ENCODE measurements around the gene KIAA0232. TPM values are rescaled to one million over a fixed set of nuclear protein-coding genes. Genes with fewer than 3 reads are reported as not detected.
"Not testable (repeated sequence)": the region's sequence is repeated elsewhere in the genome, so short reads cannot be mapped to it uniquely, and the experiment has no call there.

Gene KIAA0232
- polyA plus RNA-seq, 3 donors from 2014 or later = 3.7 to 21.6 (median 5.9) TPM

DNA sequence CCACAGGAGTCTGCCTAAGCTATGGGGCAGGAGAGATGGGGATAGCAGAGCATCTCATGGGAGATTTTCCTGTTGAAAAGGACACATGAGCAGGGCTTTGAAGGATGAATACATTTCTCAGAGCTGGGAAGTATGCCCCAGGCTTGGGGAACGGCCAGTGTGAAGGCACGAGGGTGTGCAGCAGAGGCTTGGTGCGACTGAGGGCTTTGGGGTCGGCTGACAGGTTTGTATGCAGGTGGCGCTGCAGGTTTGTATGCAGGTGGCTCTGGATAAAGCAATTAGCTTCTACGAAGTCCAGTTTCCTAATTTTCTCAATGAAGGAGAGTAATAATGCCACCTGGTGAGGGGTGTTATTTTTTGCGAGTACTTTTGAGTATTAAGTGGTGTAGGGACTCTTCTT is 6.8 kb upstream of the KIAA0232 start:
- H3K9me3 Mint-ChIP-seq = no peaks in the 10 kb centered on the region
- peak overlapping the region in 4 of 6 donors; percentile 0 to 62 (median 50) for H3K27ac Mint-ChIP-seq
- H3K36me3 Mint-ChIP-seq = no peaks in the 10 kb centered on the region
- H3K4me1 Mint-ChIP-seq = peaks cover 30 to 40% of the 10 kb centered on the region in 2 donors
- no peak overlapping the region for H3K4me3 Mint-ChIP-seq
- no peak for DNase-seq
- H3K27me3 Mint-ChIP-seq (ENCODE audit: low read depth in 3 of 3) = peaks cover 0 to 2% (median 0%) of the 10 kb centered on the region in 3 donors

DNA sequence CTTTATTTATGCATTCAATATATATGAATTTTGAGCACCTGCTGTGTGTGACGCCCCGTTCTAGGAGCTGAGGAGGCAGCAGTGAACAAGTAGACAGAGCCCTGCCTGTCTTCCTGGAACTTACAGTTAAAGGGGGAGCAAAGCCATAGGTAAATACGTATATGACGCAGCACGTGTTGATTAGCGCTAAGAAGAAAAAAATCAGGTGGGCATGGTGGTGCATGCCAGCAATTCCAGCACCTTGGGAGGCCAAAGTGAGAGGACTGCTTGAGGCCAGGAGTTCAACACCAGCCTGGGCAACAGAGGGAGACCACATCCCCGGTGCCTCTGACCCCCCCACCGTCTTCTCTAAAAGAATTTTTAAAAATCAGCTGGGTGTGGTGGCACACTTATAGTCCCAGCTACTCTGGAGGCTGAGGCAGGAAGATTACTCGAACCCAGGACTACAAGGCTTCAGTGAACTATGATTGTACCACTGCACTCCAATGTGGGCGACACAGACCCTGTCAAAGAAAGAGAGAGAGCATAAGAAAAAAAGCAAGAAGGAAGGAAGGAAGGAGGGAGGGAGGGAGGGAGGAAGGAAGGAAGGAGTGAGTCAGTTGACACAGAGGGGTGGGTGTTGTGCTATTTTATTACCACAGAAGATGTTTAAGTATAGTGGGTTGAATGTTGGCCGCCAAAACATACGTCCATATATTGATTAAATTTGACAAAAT is 5.4 kb upstream of the KIAA0232 start:
- Mint-ChIP-seq H3K36me3 (no peaks in the 10 kb centered on the region), H3K27ac (peak overlapping the region; percentile 82 to 98 (median 93)), H3K4me1 (peaks cover 39 to 53% of the 10 kb centered on the region in 2 donors), H3K27me3 (ENCODE audit: low read depth in 3 of 3) (peaks cover 2 to 10% (median 5%) of the 10 kb centered on the region in 3 donors), H3K4me3 (peak overlapping the region; percentile 65 to 83 (median 71)), H3K9me3 (no peaks in the 10 kb centered on the region)
- DNase-seq = peak; percentile 8 to 22 (median 20)

- H3K27ac Mint-ChIP-seq = peak overlapping the region; percentile 82 to 98 (median 93)
- no peaks in the 10 kb centered on the region for H3K9me3 Mint-ChIP-seq
- no peaks in the 10 kb centered on the region for H3K36me3 Mint-ChIP-seq
- peak overlapping the region; percentile 65 to 83 (median 71) for H3K4me3 Mint-ChIP-seq
- H3K4me1 Mint-ChIP-seq = peaks cover 39 to 53% of the 10 kb centered on the region in 2 donors
- DNase-seq = peak; percentile 11 to 32 (median 26)
- peaks cover 2 to 10% (median 5%) of the 10 kb centered on the region in 3 donors for H3K27me3 Mint-ChIP-seq (ENCODE audit: low read depth in 3 of 3)
These were observed 4.8 kb upstream of the KIAA0232 start for GRCh38 chr4:6777636-6778281.

- H3K27me3 Mint-ChIP-seq (ENCODE audit: low read depth in 3 of 3) = peaks cover 4 to 12% (median 5%) of the 10 kb centered on the region in 3 donors
- H3K9me3 Mint-ChIP-seq = no peaks in the 10 kb centered on the region
- DNase-seq = no peak
- H3K36me3 Mint-ChIP-seq = no peaks in the 10 kb centered on the region
- H3K4me1 Mint-ChIP-seq = peaks cover 39 to 53% of the 10 kb centered on the region in 2 donors
- peak overlapping the region in 2 of 5 donors; percentile 13 to 29 for H3K4me3 Mint-ChIP-seq
- peak overlapping the region; percentile 22 to 98 (median 93) for H3K27ac Mint-ChIP-seq
These were observed 4.1 kb upstream of the KIAA0232 start for GRCh38 chr4:6778435-6778834.

- peak overlapping the region; percentile 4 to 80 (median 28) for H3K4me3 Mint-ChIP-seq
- peaks cover 51 to 66% of the 10 kb centered on the region in 2 donors for H3K4me1 Mint-ChIP-seq
- no peaks in the 10 kb centered on the region for H3K9me3 Mint-ChIP-seq
- H3K27ac Mint-ChIP-seq = peak overlapping the region in 4 of 6 donors; percentile 46 to 98 (median 68)
- H3K27me3 Mint-ChIP-seq (ENCODE audit: low read depth in 3 of 3) = peaks cover 5 to 12% (median 8%) of the 10 kb centered on the region in 3 donors
- H3K36me3 Mint-ChIP-seq = no peaks in the 10 kb centered on the region
- DNase-seq = no peak
These were observed 2.6 kb upstream of the KIAA0232 start for GRCh38 chr4:6779667-6780565.

DNA sequence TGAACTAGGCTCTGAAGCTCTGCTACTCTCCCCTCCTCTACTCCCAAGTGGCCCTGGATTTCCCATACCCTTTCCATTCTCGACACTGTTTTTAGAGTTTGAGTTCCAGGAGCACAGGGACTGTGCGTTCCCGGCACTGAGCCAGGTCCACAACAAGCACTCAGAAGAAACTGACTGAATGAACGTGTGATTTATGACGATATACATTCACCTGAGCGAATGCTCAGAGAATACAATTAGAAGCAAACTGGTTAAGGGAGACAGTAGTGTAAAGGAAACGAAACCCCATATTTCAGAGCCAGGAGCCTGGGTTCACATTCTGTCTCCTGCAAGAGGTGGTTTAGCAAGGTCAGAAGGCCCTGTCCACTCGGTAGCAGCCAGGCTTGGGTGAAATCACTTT is 1.4 kb upstream of the KIAA0232 start:
- no peak for DNase-seq

GRCh38 chr4:6781561-6781960 is 966 bp upstream of the KIAA0232 start:
- Mint-ChIP-seq H3K4me3 (peak overlapping the region; percentile 72 to 83 (median 78)), H3K9me3 (no peaks in the 10 kb centered on the region), H3K27ac (peak overlapping the region; percentile 17 to 84 (median 76)), H3K36me3 (no peaks in the 10 kb centered on the region), H3K4me1 (peaks cover 62 to 71% of the 10 kb centered on the region in 2 donors), H3K27me3 (ENCODE audit: low read depth in 3 of 3) (peaks cover 5 to 12% (median 8%) of the 10 kb centered on the region in 3 donors)
- no peak for DNase-seq

More for the DNA sequence above, 1.4 kb upstream of the KIAA0232 start:
- Mint-ChIP-seq H3K27me3 (ENCODE audit: low read depth in 3 of 3) (peaks cover 5 to 12% (median 8%) of the 10 kb centered on the region in 3 donors), H3K9me3 (no peaks in the 10 kb centered on the region), H3K4me1 (peaks cover 60 to 68% of the 10 kb centered on the region in 2 donors), H3K27ac (peak overlapping the region; percentile 17 to 84 (median 76)), H3K36me3 (no peaks in the 10 kb centered on the region), H3K4me3 (peak overlapping the region; percentile 72 to 83 (median 78))

GRCh38 chr4:6782846-6783110 is 251 bp downstream of the KIAA0232 start:
- no peaks in the 10 kb centered on the region for H3K9me3 Mint-ChIP-seq
- H3K4me1 Mint-ChIP-seq = peaks cover 60 to 68% of the 10 kb centered on the region in 2 donors
- H3K36me3 Mint-ChIP-seq = peaks cover 0 to 6% (median 0%) of the 10 kb centered on the region in 3 donors
- H3K27me3 Mint-ChIP-seq (ENCODE audit: low read depth in 3 of 3) = peaks cover 5 to 12% (median 8%) of the 10 kb centered on the region in 3 donors
- DNase-seq = no peak
- H3K4me3 Mint-ChIP-seq = no peak overlapping the region
- no peak overlapping the region for H3K27ac Mint-ChIP-seq

DNA sequence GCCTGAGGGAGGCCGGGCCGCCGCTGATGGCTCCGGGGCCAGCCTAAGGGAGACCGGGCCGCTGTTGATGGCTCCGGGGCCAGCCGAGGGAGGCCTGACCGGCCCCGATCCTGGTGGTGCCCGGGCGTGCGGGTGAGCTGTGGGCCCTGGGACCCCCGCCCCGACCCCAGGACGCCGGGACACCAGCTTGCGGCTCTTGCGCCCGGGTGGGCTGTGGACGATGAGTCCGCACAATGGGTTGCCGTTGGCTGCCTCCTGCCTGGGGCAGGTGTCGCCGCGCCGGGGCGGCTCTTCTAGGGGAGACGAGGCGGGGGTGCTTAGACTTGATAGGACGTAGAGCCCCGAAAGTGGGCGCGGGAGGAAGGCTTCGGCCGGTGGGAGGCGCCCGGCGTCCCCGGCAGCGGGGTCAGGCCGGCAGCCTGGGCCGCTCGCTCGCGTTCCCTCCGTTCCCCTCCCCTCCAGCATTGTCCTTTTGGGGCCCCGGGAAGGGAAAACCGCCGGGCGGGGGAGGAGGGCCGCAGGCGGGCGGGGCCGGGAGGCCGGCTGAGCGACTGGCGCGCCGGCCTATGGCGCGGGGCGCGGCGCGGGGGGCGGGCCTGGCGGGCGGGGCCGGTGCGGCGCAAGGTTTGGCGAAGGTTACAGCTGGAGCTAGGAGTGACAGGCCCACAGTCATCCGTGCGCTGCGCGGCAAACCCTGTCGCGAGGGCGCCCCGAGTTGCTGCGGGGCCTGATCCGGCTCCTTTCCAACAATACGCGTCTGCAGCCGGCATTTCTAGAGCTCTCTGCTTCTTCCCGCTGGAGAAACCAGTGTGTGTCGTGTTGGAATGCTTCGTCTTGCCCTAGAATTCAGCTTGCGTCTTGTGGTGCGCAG is 819 bp downstream of the KIAA0232 start:
- DNase-seq = peak; percentile 82 to 86 (median 85)
- Mint-ChIP-seq H3K9me3 (no peaks in the 10 kb centered on the region), H3K27ac (peak overlapping the region; percentile 76 to 93 (median 88)), H3K36me3 (peaks cover 0 to 10% (median 4%) of the 10 kb centered on the region in 3 donors), H3K27me3 (ENCODE audit: low read depth in 3 of 3) (peaks cover 5 to 14% (median 8%) of the 10 kb centered on the region in 3 donors), H3K4me1 (peaks cover 60 to 68% of the 10 kb centered on the region in 2 donors), H3K4me3 (peak overlapping the region; percentile 87 to 91 (median 88))

GRCh38 chr4:6785572-6785925 is 3.0 kb downstream of the KIAA0232 start:
- peak overlapping the region; percentile 20 to 88 (median 66) for H3K4me3 Mint-ChIP-seq
- peaks cover 5 to 15% (median 6%) of the 10 kb centered on the region in 3 donors for H3K27me3 Mint-ChIP-seq (ENCODE audit: low read depth in 3 of 3)
- no peaks in the 10 kb centered on the region for H3K9me3 Mint-ChIP-seq
- no peak for DNase-seq
- H3K27ac Mint-ChIP-seq = peak overlapping the region; percentile 39 to 86 (median 64)
- H3K4me1 Mint-ChIP-seq = peaks cover 57 to 71% of the 10 kb centered on the region in 2 donors
- peaks cover 0 to 14% (median 7%) of the 10 kb centered on the region in 3 donors for H3K36me3 Mint-ChIP-seq

DNA sequence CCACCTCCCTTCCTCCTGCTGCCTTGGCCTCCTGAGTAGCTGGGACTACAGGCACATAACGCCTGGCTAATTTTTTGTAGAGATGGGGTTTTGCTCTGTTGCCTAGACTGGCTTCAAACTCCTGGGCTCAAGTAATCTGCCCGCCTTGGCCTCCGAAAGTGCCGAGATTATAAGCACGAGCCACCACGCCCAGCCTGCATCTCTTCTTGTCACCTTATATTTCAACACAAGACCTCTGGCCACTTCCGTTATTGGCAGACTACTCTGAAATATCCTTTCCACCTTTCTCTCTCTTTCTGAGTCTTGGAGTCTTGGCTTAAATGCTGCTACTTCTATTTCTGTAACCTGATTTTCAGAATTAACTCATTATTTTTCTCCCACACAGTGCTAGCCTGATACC is 5.6 kb downstream of the KIAA0232 start:
- peak in 1 of 3 donors; percentile 13 for DNase-seq
- Mint-ChIP-seq H3K4me3 (peak overlapping the region; percentile 50 to 70 (median 58)), H3K27ac (peak overlapping the region; percentile 71 to 84 (median 74)), H3K27me3 (ENCODE audit: low read depth in 3 of 3) (peaks cover 0 to 6% (median 5%) of the 10 kb centered on the region in 3 donors), H3K9me3 (no peaks in the 10 kb centered on the region), H3K4me1 (peaks cover 64 to 79% of the 10 kb centered on the region in 2 donors), H3K36me3 (peaks cover 10 to 21% (median 15%) of the 10 kb centered on the region in 3 donors)

DNA sequence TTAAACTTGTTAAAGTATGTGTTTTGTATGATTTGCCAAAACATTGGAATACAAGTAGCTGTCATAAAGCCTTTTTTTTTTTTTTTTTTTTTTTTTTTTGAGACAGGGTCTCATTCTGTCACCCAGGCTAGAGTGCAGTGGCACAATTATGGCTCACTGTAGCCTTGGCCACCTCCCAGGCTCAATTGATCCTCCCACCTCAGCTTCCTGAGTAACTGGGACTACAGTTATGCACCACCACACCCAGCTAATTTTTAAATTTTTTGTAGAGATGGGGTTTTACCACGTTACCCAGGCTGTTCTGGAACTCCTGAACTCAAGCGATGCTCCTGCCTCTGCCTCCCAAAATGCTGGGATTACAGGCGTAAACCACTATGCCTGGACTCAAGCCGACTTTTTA is 8.7 kb downstream of the KIAA0232 start:
- H3K9me3 Mint-ChIP-seq; DNase-seq; H3K27me3 Mint-ChIP-seq (ENCODE audit: low read depth in 3 of 3): not testable (repeated sequence)
- H3K36me3 Mint-ChIP-seq = peaks cover 10 to 21% (median 15%) of the 10 kb centered on the region in 3 donors
- H3K27ac Mint-ChIP-seq = peak overlapping the region in 3 of 6 donors; percentile 13 to 49 (median 31)
- peaks cover 66 to 81% of the 10 kb centered on the region in 2 donors for H3K4me1 Mint-ChIP-seq
- peak overlapping the region in 1 of 5 donors; percentile 2 for H3K4me3 Mint-ChIP-seq
